Activated CD4-positive, alpha-beta T cell treated with anti-CD3 and anti-CD28 coated beads, Interleukin-2, amount 10 ng/mL, durations not matched to agents 24 days and 14 days (primary cell): ENCODE results near the gene CBL. TPM values are rescaled to one million over a fixed set of nuclear protein-coding genes. Genes with fewer than 3 reads are reported as not detected.
"Not testable (repeated sequence)": the region's sequence is repeated elsewhere in the genome, so short reads cannot be mapped to it uniquely, and the experiment has no call there.

ENCODE experiments used
- DNase-seq: peaks from one replicate; pipeline ENCODE4 v3.0.0; 2022
- H3K27ac Mint-ChIP-seq: one replicate; pipeline ENCODE4 v1.8.0; 2022; ENCODE audit warnings: mild to moderate bottlenecking, mixed read lengths
- H3K27me3 Mint-ChIP-seq: one replicate; pipeline ENCODE4 v1.8.0; 2022; ENCODE audit warnings: mixed read lengths
- H3K36me3 Mint-ChIP-seq: one replicate; pipeline ENCODE4 v1.8.0; 2022; ENCODE audit warnings: low read depth, mild to moderate bottlenecking, mixed read lengths
- H3K4me1 Mint-ChIP-seq: one replicate; pipeline ENCODE4 v1.8.0; 2021; ENCODE audit warnings: mixed read lengths
- H3K4me3 Mint-ChIP-seq: one replicate; pipeline ENCODE4 v1.8.0; 2022; ENCODE audit warnings: mild to moderate bottlenecking, moderate library complexity, mixed read lengths
- H3K9me3 Mint-ChIP-seq: one replicate; pipeline ENCODE4 v1.8.0; 2021; ENCODE audit warnings: mixed read lengths
- intact Hi-C: fragments of 100-400 bp; cut with micrococcal nuclease; formaldehyde crosslinking; loops from one replicate; pipeline ENCODE4 v1.15.1; 2023
- total RNA-seq: library from RNA; stranded (reverse); gene quantifications from 2 replicates; pipeline ENCODE4 v1.2.3, GENCODE V29; 2022

Gene CBL
- total RNA-seq, 1 donor from 2014 or later = 36.5 TPM

DNA sequence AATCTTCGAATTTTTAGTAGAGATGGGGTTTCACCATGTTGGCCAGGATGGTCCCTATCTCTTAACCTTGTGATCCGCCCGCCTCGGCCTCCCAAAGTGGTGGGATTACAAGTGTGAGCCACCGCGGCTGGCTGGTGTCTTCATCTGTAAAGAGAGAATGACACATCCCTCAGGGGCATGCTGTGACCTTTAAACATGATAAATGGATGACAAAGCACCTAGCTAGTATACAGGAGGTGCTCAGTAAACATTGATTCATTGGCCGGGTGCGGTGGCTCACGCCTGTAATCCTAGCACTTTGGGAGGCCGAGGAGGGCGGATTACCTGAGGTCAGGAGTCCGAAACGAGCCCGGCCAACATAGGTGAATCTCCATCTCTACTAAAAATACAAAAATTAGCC is 14.9 kb upstream of the CBL start:
- intact Hi-C loops, DNase-seq, H3K27ac Mint-ChIP-seq, H3K4me3 Mint-ChIP-seq, H3K4me1 Mint-ChIP-seq, H3K9me3 Mint-ChIP-seq, H3K27me3 Mint-ChIP-seq, H3K36me3 Mint-ChIP-seq: not testable (repeated sequence)

DNA sequence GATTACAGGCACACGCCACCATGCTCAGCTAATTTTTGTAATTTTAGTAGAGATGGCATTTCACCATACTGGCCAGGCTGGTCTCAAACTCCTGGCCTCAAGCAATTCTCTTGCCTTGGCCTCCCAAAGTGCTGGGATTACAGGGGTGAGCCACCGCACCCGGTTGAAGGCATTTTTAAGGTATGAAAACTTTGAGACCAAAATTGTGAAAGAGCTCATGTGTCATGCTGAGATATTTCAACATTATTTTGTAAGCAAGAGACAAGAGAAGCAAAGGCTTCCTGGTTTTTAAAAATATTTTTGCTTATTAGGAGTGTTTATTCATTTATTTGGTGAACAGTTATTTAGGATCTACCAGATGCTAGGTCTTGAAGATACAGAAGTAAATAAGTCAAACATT is 14.0 kb upstream of the CBL start:
- H3K4me3 Mint-ChIP-seq = no peak overlapping the region
- H3K4me1 Mint-ChIP-seq = peaks cover 6% of the 10 kb centered on the region
- no peak for DNase-seq
- H3K27me3 Mint-ChIP-seq = no peaks in the 10 kb centered on the region
- H3K27ac Mint-ChIP-seq = no peak overlapping the region
- H3K9me3 Mint-ChIP-seq = no peaks in the 10 kb centered on the region
- intact Hi-C loops = no loop called here
- no peaks in the 10 kb centered on the region for H3K36me3 Mint-ChIP-seq

DNA sequence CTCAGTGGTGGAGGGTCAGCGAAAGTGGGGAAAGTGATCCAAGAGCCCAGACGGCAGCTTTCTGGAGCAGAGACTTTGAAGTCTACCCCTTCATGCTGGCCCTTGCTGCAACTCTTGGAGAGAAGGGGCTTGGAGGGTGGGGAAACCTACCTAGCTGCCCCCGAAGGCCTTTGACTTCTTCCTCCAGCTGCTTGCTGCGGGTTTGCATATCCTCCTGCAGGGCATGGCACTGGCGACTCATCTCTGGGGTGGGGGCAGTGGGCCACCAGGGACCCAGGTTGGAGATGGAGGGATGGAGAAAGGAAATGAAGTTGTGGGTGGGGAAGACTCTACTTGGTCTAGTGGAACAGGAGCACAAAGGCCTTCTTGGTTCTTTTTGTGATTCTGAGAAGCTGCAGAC is 13.1 kb upstream of the CBL start:
- H3K4me1 Mint-ChIP-seq = peaks cover 6% of the 10 kb centered on the region
- intact Hi-C loops = no loop called here
- no peaks in the 10 kb centered on the region for H3K27me3 Mint-ChIP-seq
- no peaks in the 10 kb centered on the region for H3K9me3 Mint-ChIP-seq
- no peaks in the 10 kb centered on the region for H3K36me3 Mint-ChIP-seq
- no peak for DNase-seq
- no peak overlapping the region for H3K4me3 Mint-ChIP-seq
- H3K27ac Mint-ChIP-seq = no peak overlapping the region

DNA sequence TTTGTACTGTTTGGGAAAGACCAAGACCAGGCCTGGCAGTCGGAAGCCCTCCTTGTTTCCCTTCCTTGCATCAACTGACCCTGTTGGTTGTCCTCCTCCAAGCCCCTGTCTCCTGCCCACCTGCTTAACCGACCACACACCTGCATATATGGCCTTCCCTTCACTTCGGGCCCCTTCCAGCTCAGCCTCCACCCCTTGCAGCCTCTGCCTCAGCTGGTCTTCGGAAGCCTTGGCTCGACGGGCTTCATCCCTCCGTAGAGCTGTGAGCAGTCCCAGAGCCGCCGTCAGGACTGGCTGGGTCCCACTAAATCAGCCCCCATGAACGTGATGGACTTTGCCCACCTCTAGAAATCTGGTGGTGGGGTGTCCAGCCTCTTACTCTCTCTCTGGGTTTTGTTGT is 12.5 kb upstream of the CBL start:
- no peaks in the 10 kb centered on the region for H3K27me3 Mint-ChIP-seq
- H3K4me1 Mint-ChIP-seq = peaks cover 6% of the 10 kb centered on the region
- no peaks in the 10 kb centered on the region for H3K36me3 Mint-ChIP-seq
- intact Hi-C loops = no loop called here
- no peak overlapping the region for H3K4me3 Mint-ChIP-seq
- no peak for DNase-seq
- no peaks in the 10 kb centered on the region for H3K9me3 Mint-ChIP-seq
- H3K27ac Mint-ChIP-seq = peak overlapping the region; percentile 45

DNA sequence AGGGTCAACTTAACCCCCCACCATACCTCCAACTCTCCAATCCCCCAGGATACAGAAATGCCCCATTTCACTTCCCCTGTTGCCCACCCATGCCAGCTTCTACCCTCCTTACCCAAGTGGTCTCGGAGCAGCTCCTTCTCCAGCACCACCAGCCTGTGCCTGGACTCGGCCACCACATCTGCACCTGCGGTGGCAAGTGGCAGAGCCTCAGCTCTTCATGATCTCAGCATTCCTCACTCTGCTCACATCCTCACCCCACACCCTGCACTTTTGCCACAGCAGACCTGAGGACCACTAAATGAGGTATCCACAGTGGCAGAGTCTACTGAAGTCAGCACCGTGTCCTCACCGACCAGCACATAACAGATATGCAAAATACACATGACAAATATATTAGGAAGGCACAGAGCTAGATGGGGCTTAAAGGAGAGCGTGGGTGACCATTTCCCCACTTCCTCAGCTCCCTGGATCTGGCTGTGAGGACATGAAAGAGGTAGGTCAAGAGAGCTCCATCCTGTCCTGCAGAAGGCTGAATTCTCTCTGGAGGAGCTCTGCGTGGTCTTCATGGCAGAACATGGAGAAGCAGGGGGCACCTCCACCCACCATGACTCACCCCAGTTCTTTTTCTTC is 11.2 kb upstream of the CBL start:
- H3K27me3 Mint-ChIP-seq = no peaks in the 10 kb centered on the region

DNA sequence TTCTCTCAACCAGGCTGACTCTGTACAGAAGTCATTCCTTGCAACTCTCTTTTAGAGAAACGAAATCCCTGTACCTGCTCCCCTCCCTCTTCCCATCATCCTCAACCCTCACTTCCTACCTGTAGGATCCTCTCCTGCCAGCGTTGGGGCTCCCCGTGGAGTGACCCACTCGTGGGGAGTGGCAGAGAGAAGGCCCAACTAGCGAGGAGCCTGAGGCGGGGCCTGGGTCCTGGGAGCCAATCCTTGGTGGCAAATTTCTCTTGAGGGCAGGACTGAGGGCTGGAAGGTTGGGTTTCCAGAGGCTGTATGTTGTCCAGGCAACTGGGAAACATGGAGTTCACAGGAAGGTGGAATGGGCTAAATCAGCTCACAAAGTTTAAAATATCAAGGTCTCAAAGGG is 10.5 kb upstream of the CBL start:
- no peak overlapping the region for H3K27ac Mint-ChIP-seq
- no peaks in the 10 kb centered on the region for H3K27me3 Mint-ChIP-seq
- intact Hi-C loops = loop anchor here (2.0 kb wide), 3 partner anchors 51 to 131 kb away; partner anchors contain the start of gene DPAGT1
- peaks cover 6% of the 10 kb centered on the region for H3K4me1 Mint-ChIP-seq
- no peaks in the 10 kb centered on the region for H3K36me3 Mint-ChIP-seq
- DNase-seq = no peak
- no peaks in the 10 kb centered on the region for H3K9me3 Mint-ChIP-seq
- H3K4me3 Mint-ChIP-seq = no peak overlapping the region

More for the DNA sequence above, 11.2 kb upstream of the CBL start:
- DNase-seq = no peak
- Mint-ChIP-seq H3K4me1 (peaks cover 6% of the 10 kb centered on the region), H3K36me3 (no peaks in the 10 kb centered on the region), H3K9me3 (no peaks in the 10 kb centered on the region), H3K4me3 (no peak overlapping the region), H3K27ac (no peak overlapping the region)
- intact Hi-C loops = no loop called here

DNA sequence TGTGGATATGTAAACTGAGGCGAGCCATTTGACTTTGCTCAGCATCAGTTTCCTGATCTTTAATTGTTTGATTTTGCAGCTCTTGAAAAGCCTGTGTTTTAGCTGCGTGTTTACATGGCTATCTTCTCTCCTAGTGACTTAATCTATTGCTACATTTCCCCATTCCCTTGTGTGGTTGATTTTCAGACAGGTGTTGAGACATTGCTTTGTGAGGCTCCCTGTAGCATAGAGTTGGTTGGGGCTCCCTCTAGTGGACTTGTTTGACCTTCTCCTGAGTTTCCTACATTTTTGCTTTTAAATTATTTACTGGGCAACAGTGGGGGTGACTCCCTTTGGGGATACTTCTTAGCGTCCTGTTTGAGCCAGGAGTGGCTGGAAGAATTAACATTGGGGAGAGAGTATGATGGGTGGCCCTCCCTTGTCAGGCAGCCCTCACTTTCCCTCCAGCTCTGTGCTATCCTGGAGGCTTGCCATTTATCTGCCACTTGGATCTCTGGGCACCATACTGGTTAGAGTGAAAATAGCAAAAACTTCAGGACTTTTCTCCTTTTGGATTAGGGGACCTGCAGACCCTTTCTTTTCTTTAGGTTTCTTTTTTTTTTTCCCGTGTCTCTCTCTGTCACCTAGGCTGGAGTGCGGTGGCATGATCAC is 9.2 kb upstream of the CBL start:
- DNase-seq = peak; percentile 93
- intact Hi-C loops = loop anchor here (1.0 to 2.0 kb wide), 4 partner anchors 29 to 132 kb away; partner anchors contain the start of genes DPAGT1 and NLRX1
- no peaks in the 10 kb centered on the region for H3K36me3 Mint-ChIP-seq
- no peaks in the 10 kb centered on the region for H3K27me3 Mint-ChIP-seq
- peaks cover 6% of the 10 kb centered on the region for H3K4me1 Mint-ChIP-seq
- H3K4me3 Mint-ChIP-seq = no peak overlapping the region
- H3K27ac Mint-ChIP-seq = no peak overlapping the region
- no peaks in the 10 kb centered on the region for H3K9me3 Mint-ChIP-seq

DNA sequence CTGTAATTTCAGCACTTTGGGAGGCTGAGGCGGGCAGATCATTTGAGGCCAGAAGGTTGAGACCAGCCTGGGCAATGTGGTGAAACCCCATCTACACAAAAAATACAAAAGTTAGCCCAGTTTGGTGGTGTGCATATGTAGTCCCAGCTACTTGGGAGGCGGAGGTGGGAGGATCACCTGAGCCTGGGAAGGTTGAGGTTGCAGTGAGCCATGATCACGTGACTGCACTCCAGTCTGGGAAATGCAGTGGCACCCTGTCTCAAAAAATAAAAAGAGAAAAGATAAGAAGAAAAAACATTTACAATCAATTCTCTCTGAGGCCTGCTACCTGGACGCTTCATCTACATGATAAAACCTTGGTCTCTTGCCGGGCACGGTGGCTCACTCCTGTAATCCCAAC is 7.2 kb upstream of the CBL start:
- H3K4me3 Mint-ChIP-seq = no peak overlapping the region
- intact Hi-C loops = no loop called here
- no peaks in the 10 kb centered on the region for H3K9me3 Mint-ChIP-seq

DNA sequence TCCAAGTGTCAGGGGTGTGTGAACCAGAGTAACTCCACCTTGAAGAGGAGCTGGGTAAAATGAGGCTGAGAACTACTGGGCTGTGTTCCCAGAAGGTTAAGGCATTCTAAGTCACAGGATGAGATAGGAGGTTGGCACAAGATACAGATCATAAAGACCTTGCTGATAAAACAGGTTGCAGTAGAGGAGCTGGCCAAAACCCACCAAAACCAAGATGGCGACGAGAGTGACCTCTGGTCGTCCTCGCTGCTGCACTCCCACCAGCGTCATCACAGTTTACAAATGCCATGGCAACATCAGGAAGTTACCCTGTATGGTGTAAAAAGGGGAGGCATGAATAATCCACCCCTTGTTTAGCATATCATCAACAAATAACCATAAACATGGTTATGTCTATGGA is 4.9 kb upstream of the CBL start:
- H3K36me3 Mint-ChIP-seq, H3K4me3 Mint-ChIP-seq, intact Hi-C loops, H3K27me3 Mint-ChIP-seq, H3K27ac Mint-ChIP-seq, H3K9me3 Mint-ChIP-seq, DNase-seq: not testable (repeated sequence)
- peaks cover 12% of the 10 kb centered on the region for H3K4me1 Mint-ChIP-seq

More for the DNA sequence above, 7.2 kb upstream of the CBL start:
- no peak for DNase-seq
- Mint-ChIP-seq H3K27ac (no peak overlapping the region), H3K27me3 (no peaks in the 10 kb centered on the region), H3K4me1 (peaks cover 6% of the 10 kb centered on the region), H3K36me3 (no peaks in the 10 kb centered on the region)

DNA sequence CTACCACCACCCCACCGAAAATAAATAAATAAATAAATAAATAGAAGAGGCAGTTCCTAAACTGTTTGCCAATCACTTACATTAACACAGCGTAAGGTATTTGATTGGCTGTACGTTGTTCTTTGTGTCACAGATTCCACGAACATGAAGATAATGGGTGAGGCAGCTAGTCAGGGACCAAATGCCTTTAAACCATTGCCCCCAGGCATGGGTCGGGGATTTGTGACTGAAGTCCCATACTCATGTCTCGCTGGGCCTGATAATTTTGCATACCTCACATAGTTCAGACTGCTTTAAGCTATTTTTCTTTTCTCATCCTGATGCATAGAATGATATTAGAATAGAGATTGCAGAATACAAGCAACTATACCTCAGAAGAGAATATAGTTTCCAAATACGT is 3.6 kb upstream of the CBL start:
- H3K4me1 Mint-ChIP-seq = peaks cover 9% of the 10 kb centered on the region
- no peaks in the 10 kb centered on the region for H3K9me3 Mint-ChIP-seq
- H3K4me3 Mint-ChIP-seq = no peak overlapping the region
- no peak overlapping the region for H3K27ac Mint-ChIP-seq
- H3K36me3 Mint-ChIP-seq = peaks cover 3% of the 10 kb centered on the region
- intact Hi-C loops = no loop called here
- H3K27me3 Mint-ChIP-seq = no peaks in the 10 kb centered on the region
- DNase-seq = no peak

DNA sequence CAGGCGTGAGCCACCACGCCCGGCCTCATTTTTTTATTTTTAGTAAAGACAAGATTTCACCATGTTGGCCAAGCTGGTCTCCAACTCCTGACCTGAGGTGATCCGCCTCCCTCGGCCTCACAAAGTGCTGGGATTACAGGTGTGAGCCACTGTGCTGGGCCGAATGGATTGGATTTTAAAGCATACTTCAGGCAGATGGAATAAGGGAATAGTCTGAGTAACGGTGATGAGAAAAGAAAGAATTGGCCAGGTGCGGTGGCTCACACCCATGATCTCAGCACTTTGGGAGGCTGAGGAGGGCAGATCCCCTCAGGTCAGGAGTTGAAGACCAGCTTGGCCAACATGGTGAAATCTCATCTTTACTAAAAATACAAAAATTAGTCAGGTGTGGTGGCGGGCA is 2.1 kb upstream of the CBL start:
- H3K36me3 Mint-ChIP-seq = peaks cover 3% of the 10 kb centered on the region
- H3K9me3 Mint-ChIP-seq = no peaks in the 10 kb centered on the region
- intact Hi-C loops = no loop called here
- H3K4me3 Mint-ChIP-seq = no peak overlapping the region
- peaks cover 14% of the 10 kb centered on the region for H3K4me1 Mint-ChIP-seq
- H3K27ac Mint-ChIP-seq = no peak overlapping the region
- DNase-seq = no peak
- no peaks in the 10 kb centered on the region for H3K27me3 Mint-ChIP-seq

DNA sequence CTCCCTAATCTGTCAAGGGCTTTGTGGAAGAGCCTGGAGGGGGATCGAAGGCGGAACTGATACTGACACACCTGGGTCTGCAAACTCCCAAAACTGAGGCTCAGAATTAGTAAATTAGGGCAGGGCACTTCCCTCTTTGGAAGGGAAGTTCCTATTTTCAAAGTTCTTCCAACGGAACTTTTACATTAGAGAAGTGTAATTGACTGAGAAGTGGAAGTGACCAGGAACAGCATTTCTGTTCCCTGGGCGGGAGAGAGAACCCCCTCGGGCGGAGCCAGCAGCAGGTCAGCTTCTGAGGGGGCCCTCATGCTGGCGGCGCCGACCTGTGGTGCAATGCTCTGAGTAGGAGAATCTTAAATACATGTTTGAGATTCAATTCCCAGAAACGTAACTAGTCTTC is 1.1 kb upstream of the CBL start:
- Mint-ChIP-seq H3K4me1 (peaks cover 18% of the 10 kb centered on the region), H3K27ac (peak overlapping the region; percentile 15), H3K36me3 (peaks cover 6% of the 10 kb centered on the region), H3K4me3 (peak overlapping the region; percentile 99), H3K9me3 (no peaks in the 10 kb centered on the region), H3K27me3 (no peaks in the 10 kb centered on the region)
- intact Hi-C loops = loop anchor here (5.0 kb wide), 2 partner anchors 98 to 117 kb away; partner anchors contain the start of gene C2CD2L
- no peak for DNase-seq

DNA sequence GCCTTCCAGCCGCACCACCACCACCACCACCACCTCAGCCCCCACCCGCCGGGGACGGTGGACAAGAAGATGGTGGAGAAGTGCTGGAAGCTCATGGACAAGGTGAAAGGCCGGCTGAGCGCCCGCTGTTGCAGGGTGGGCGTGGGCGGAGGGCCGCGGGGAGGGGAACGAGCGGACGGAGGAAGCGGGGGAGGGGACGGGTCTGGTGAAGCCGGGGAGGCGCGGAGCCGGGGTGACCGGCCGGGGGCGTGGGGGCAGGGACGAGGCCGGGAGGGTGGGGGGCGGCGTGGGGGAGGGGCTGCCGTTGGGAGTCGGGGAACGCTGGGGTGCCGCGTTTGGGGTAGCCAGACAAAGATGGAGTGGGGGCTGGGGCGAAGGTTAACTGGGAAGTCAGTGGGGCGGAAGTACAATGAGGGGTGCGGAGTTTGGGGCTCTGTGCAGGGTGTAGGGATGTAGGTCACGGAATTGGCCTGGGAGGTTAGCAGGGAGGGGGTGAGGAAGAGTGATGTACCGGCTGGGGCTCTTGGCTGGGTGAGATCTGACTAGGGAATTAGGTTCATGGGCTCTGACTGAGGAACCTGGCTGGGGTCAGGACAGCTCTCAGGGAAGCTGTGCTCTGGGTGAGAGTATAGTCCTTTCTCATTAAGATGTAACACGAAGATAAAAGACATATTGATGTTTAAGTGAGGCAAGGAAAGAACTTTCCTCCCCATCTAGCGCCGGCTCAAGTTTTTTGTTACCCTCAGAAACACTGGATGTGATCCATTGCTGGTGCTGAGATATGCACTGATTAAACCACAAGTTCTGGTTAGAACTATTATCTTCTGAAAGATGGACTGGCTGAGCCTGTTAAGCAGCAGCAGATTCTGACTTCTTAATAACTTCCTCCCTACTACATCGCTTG is 624 bp downstream of the CBL start:
- DNase-seq = peak; percentile 86
- peaks cover 18% of the 10 kb centered on the region for H3K4me1 Mint-ChIP-seq
- no peaks in the 10 kb centered on the region for H3K9me3 Mint-ChIP-seq
- H3K36me3 Mint-ChIP-seq = peaks cover 6% of the 10 kb centered on the region
- intact Hi-C loops = loop anchor here (1.0 to 5.0 kb wide), 7 partner anchors 12 to 132 kb away; partner anchors contain the start of genes C2CD2L and RNF26
- peak overlapping the region; percentile 87 for H3K27ac Mint-ChIP-seq
- no peaks in the 10 kb centered on the region for H3K27me3 Mint-ChIP-seq
- peak overlapping the region; percentile 99 for H3K4me3 Mint-ChIP-seq
